Activated CD4-positive, alpha-beta T cell treated with anti-CD3 and anti-CD28 coated beads for 4 hours (primary cell): ENCODE measurements around the gene RNF181.

Source experiments
- DNase-seq, 2 donors: peaks; one replicate each; pipeline ENCODE4 v3.0.0-alpha.2; 2020

Gene RNF181

DNA sequence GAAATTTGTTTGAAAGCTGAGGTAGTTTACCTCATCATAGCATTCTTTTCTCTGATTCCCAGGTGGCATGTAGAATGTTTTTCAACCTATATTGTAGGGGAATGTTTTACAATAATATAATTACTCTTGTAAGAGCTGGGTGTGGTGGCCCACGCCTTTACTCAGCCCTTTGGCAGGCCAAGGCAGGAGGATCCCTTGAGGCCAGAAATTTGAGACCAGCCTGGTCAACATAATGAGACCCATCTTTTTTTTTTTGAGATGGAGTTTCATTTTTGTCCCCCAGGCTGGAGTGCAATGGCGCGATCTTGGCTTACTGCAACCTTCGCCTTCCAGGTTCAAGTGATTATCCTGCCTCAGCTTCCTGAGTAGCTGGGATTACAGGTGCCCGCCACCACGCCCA lies 24.1 kb downstream of the RNF181 start:
- DNase-seq, result no peak

DNA sequence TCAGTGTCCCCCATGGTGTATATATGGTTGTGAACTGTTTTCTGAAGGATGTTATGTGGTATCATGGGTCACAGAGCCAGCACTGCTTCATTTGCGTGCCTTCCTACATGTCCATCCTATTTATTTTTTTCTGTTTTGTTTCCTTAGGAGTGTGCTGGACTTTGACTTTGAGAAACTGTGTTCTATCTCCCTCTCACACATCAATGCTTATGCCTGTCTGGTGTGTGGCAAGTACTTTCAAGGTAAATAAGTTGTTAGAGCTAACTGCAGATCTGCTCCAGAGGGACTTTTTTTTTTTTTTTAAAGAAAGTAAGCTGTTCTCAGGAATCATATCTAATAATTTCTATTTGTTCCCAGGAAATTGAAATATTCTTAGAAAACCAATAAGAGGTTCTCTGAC lies 25.8 kb downstream of the RNF181 start:
- DNase-seq, result no peak

DNA sequence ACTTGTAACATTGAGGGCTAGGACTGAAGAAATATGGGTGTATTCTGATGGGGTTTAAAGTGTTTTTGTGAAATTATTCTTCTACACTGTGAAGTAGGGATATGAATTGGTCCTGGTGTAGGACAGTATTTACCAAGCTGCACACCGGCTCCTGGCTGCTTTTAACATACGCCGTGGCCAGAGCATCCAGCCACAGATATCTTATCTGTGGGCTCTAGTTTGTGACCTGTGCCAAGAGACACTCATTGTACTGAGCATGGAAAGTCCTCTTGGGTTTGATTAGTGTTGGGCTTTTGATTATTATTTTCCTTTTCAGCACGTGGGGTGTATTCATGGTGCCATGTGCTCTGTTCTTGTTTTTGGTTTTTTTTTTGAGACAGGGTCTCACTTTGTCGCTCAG lies 28.4 kb downstream of the RNF181 start:
- no peak for DNase-seq

DNA sequence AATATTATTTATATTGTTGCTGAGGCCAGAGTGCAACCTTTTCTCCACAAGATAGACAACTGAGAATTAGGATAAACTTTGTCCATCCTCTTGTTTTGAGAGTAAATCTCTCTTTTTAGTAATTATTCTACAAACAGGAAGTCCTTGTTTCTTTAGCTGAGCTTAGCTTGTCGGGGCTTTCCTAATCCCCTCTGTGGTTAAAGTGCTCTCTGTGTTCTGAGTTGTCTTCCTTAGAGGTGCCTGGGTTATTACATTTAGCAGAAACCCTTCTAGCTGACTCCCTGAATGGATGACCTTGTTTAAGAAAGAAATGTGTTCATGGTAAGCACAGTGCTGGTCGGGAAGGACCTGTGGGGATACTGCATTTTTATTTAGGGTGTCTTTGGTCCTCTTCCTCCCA lies 33.1 kb downstream of the RNF181 start:
- DNase-seq, result no peak

DNA sequence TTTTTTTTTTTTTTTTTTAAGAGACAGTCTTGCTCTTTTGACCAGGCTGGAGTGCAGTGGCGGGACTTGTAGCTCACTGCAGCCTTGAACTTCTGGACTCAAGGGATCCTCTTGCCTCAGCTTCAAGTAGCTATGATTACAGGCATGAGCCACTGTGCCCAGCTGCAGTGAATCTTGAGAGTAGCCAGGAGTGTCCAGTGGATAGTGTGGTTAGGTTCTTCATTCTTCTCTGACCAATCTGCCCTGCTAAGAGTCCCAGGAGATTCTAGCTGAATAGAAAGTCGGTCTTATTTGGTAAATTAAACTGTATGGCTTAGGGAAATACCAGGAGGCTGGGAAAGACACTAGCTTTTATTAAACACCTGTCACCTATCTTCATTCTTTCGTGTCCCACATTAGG lies 35.8 kb downstream of the RNF181 start:
- no peak for DNase-seq

DNA sequence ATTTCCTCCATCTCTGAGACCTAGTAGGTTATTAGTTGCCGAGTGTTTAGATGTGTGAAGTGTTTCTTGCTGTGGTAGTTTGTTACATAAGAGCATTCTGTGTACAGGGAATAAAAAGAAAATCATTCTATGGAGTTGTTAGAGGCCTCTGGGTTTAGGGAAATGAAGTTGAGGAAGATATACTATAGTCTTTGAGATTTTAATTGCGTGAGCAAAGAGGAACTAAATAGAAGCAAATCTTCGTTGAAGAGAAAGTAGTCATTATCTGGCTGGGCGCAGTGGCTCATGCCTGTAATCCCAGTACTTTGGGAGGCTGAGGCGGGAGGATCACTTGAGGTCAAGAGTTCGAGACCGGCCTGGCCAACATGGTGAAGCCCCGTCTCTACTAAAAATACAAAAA lies 39.5 kb downstream of the RNF181 start:
- no peak for DNase-seq

DNA sequence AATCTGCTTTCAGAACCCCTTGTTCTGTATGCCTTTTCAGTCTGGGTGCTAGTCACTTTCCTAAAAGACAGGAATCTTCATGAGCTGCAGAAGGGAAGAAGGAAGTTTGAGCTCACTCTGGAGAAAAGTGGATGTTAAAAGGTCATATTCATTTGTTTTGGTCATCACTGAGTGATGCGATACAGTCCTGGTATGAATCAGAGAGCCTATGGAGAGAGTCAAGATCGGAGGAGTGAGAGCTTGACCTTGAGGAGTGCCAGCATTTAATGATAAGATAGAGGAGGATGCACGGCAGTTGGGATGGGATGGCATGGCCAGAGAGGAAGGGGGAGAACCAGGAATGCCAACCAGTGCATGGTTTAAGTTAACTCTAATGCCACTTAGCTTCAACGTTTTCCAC lies 40.1 kb downstream of the RNF181 start:
- DNase-seq, result no peak

DNA sequence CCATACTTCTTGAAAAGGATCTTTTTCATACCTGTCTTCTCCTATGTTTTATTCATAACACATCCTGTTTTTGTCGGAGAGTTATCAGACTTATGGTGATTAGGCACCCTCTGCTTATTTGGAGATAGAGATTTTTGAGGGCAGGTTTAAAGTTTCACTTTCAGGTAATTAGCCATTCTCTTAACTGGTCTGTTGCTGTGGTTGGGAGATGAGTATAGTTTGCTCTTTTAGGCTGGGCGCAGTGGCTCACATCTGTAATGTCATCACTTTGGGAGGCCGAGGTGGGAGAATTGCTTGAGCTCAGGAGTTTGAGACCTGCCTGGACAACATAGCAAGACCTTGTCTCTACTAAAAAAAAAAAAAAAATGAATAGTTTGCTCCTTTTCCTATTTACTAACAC lies 47.2 kb downstream of the RNF181 start:
- no peak for DNase-seq

DNA sequence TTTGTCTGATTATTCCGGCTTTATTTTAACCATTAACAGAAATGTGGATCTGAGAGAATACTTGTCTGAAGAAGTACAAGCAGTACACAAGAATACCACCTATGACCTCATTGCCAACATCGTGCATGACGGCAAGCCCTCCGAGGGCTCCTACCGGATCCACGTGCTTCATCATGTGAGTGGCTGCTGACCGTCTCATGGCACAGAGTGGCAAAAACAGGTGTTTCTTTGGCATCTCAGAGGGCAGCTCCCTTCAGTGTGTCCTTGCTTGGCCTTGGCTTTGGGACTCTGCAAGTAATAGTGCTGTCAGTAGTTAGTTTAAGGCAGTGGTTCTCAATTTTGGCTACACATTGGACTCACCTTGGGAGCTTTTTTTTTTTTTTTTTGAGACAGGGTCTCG lies 49.4 kb downstream of the RNF181 start:
- no peak for DNase-seq

DNA sequence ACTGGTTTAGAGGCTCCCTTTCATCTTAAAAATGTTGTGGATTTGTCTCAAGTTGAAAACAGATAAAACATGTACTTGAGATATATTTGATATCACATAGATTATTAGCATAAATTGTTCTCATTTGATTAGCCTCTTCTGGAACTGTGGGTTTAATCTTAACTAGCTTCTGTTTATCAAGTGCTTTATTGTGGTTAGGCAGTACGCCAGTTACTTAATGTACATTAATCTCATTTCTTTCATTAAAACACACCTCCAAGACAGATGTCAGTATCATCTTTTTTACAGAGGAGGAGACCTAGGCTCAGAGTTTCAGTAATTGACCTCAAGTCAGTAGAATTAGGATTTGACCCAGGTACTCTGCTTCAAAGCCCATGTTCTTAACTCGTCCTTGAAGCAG lies 50.6 kb downstream of the RNF181 start:
- no peak for DNase-seq
